Nephron progenitor cell (in vitro differentiated cells): ENCODE results near the gene SAMD1.

Experiments used
- DNase-seq: peaks from one replicate; pipeline ENCODE4 v3.0.0; 2021
- H3K27ac Mint-ChIP-seq: 2 replicates; pipeline ENCODE4 v1.8.0; 2021; ENCODE audit warnings: mild to moderate bottlenecking, moderate library complexity, mixed read lengths
- H3K27me3 Mint-ChIP-seq: 2 replicates; pipeline ENCODE4 v1.8.0; 2021; ENCODE audit warnings: mild to moderate bottlenecking, low read depth, mixed read lengths; ENCODE audit not compliant: poor library complexity
- H3K36me3 Mint-ChIP-seq: 2 replicates; pipeline ENCODE4 v1.8.0; 2021; ENCODE audit warnings: low read depth, mixed read lengths
- H3K4me1 Mint-ChIP-seq: 2 replicates; pipeline ENCODE4 v1.8.0; 2021; ENCODE audit warnings: mixed read lengths
- H3K4me3 Mint-ChIP-seq: 2 replicates; pipeline ENCODE4 v1.8.0; 2021; ENCODE audit warnings: mild to moderate bottlenecking, moderate library complexity, mixed read lengths
- H3K9me3 Mint-ChIP-seq: 2 replicates; pipeline ENCODE4 v1.8.0; 2021; ENCODE audit warnings: mild to moderate bottlenecking, moderate library complexity, mixed read lengths
- CTCF ChIP-seq: fragments of 200-600 bp; sonication (generic); IDR thresholded peaks from 2 replicates; pipeline ENCODE4 v1.5.0; 2021; ENCODE audit warnings: antibody characterized with exemption

The SAMD1 gene

GRCh38 chr19:14082675-14082960 is 7.9 kb downstream of the SAMD1 start:
- H3K4me3 Mint-ChIP-seq, result peak overlapping the region; percentile 93
- H3K36me3 Mint-ChIP-seq, result peaks cover 9% of the 10 kb centered on the region
- TF ChIP-seq CTCF, result no peak
- H3K4me1 Mint-ChIP-seq, result peaks cover 25% of the 10 kb centered on the region
- DNase-seq, result no peak
- peaks cover 13% of the 10 kb centered on the region for H3K27me3 Mint-ChIP-seq
- H3K9me3 Mint-ChIP-seq, result no peaks in the 10 kb centered on the region
- no peak overlapping the region for H3K27ac Mint-ChIP-seq

GRCh38 chr19:14081797-14082674 is 8.5 kb downstream of the SAMD1 start:
- H3K4me3 Mint-ChIP-seq, result peak overlapping the region; percentile 93
- no peak for TF ChIP-seq CTCF
- no peak overlapping the region for H3K27ac Mint-ChIP-seq
- peaks cover 17% of the 10 kb centered on the region for H3K27me3 Mint-ChIP-seq
- DNase-seq, result no peak
- H3K36me3 Mint-ChIP-seq, result peaks cover 6% of the 10 kb centered on the region
- peaks cover 25% of the 10 kb centered on the region for H3K4me1 Mint-ChIP-seq
- no peaks in the 10 kb centered on the region for H3K9me3 Mint-ChIP-seq

GRCh38 chr19:14080887-14081796 is 9.4 kb downstream of the SAMD1 start:
- H3K4me1 Mint-ChIP-seq, result peaks cover 25% of the 10 kb centered on the region
- peaks cover 16% of the 10 kb centered on the region for H3K27me3 Mint-ChIP-seq
- H3K9me3 Mint-ChIP-seq, result no peaks in the 10 kb centered on the region
- H3K27ac Mint-ChIP-seq, result peak overlapping the region; percentile 36
- DNase-seq, result peak; percentile 99
- H3K4me3 Mint-ChIP-seq, result peak overlapping the region; percentile 93
- no peak for TF ChIP-seq CTCF
- H3K36me3 Mint-ChIP-seq, result no peaks in the 10 kb centered on the region

- DNase-seq, result no peak
- no peaks in the 10 kb centered on the region for H3K36me3 Mint-ChIP-seq
- H3K4me1 Mint-ChIP-seq, result peaks cover 27% of the 10 kb centered on the region
- no peak overlapping the region for H3K27ac Mint-ChIP-seq
- no peaks in the 10 kb centered on the region for H3K9me3 Mint-ChIP-seq
- H3K27me3 Mint-ChIP-seq, result peaks cover 32% of the 10 kb centered on the region
- no peak for TF ChIP-seq CTCF
- no peak overlapping the region for H3K4me3 Mint-ChIP-seq
These were observed 12.1 kb downstream of the SAMD1 start for GRCh38 chr19:14078411-14078810.

GRCh38 chr19:14073925-14074838 is 16.4 kb downstream of the SAMD1 start:
- Mint-ChIP-seq H3K27ac (peak overlapping the region; percentile 25), H3K4me3 (peak overlapping the region; percentile 96), H3K9me3 (no peaks in the 10 kb centered on the region), H3K4me1 (peaks cover 14% of the 10 kb centered on the region), H3K27me3 (peaks cover 59% of the 10 kb centered on the region), H3K36me3 (no peaks in the 10 kb centered on the region)
- no peak for TF ChIP-seq CTCF
- peak; percentile 37 for DNase-seq
